ENCODE data around the gene SUN5. TPM values are rescaled to one million over a fixed set of nuclear protein-coding genes. Genes with fewer than 3 reads are reported as not detected.

SUN5 gene
- total and polyA plus RNA-seq, 2 donors (not counting 1 experiment from before 2014, with no cell fraction given) = not detected

- no peak for TF ChIP-seq EZH2 (IDR thresholded peaks at IDR 0.05; ENCODE audit: borderline replicate concordance, insufficient read depth, low read depth, low read length, poor library complexity, severe bottlenecking)
- TF ChIP-seq CTCF (IDR thresholded peaks at IDR 0.05) = no peak
- ATAC-seq (ENCODE audit: low read depth) = no peak
- intact Hi-C loops (cut with micrococcal nuclease) = no loop called here
- Histone ChIP-seq H4K20me1 (ENCODE audit: control insufficient read depth, insufficient read depth, low read length, poor library complexity, severe bottlenecking) (no peaks in the 10 kb centered on the region), H3K79me2 (ENCODE audit: control insufficient read depth, insufficient read depth, low read length) (no peaks in the 10 kb centered on the region), H3K27ac (ENCODE audit: low read length in 2 of 2) (no peak overlapping the region), H3K9ac (ENCODE audit: low read length) (no peak overlapping the region), H3K4me2 (replicated peaks; ENCODE audit: low read depth, low read length, poor library complexity, severe bottlenecking) (no peak overlapping the region), H3K27me3 (replicated peaks in 1 of 4; ENCODE audit: control extremely low read depth in 1 of 4, control insufficient read depth in 3 of 4, insufficient read depth in 4 of 4, low read length in 3 of 4) (no peaks in the 10 kb centered on the region), H3K36me3 (replicated peaks in 1 of 2; ENCODE audit: control extremely low read depth in 1 of 2, control insufficient read depth in 1 of 2, extremely low read depth in 1 of 2, insufficient read depth in 2 of 2, low read length in 1 of 2) (no peaks in the 10 kb centered on the region), H3K9me3 (ENCODE audit: control extremely low read depth in 1 of 3, control insufficient read depth in 2 of 3, insufficient read depth in 1 of 3, low read length in 2 of 3) (peaks cover 0 to 22% (median 0%) of the 10 kb centered on the region in 3 donors), H2AFZ (ENCODE audit: insufficient read depth, low read depth, low read length, poor library complexity, severe bottlenecking) (no peak overlapping the region), H3K4me1 (ENCODE audit: control insufficient read depth in 2 of 2, insufficient read depth in 2 of 2, low read length in 2 of 2) (peaks cover 53 to 76% of the 10 kb centered on the region in 2 donors), H3K4me3 (ENCODE audit: control extremely low read depth in 1 of 5, extremely low read depth in 1 of 5, insufficient read depth in 1 of 5, low read depth in 2 of 5, low read length in 4 of 5) (no peak overlapping the region)
- WGBS (ENCODE audit: insufficient coverage) = 81% methylated on average over 13 of the region's 19 CpGs
- H3K27me3 Mint-ChIP-seq = no peaks in the 10 kb centered on the region
- CTCF ChIA-PET = no interaction called here
- H3K9me3 Mint-ChIP-seq (ENCODE audit: insufficient read depth) = no peaks in the 10 kb centered on the region
- H3K27ac Mint-ChIP-seq = peak overlapping the region; percentile 80
- no peak overlapping the region for H3K4me3 Mint-ChIP-seq
- DNase-seq = no peak
- POLR2A ChIA-PET = no interaction called here
- peaks cover 26% of the 10 kb centered on the region for H3K4me1 Mint-ChIP-seq
These were observed 35.6 kb downstream of the SUN5 start for GRCh38 chr20:32968478-32969241.

- H3K27ac ChIP-seq (ENCODE audit: low read length in 2 of 2) = no peak overlapping the region
- 92% methylated on average over 15 of the region's 16 CpGs for WGBS (ENCODE audit: insufficient coverage)
- peaks cover 0 to 20% (median 0%) of the 10 kb centered on the region in 3 donors for H3K9me3 ChIP-seq (ENCODE audit: control extremely low read depth in 1 of 3, control insufficient read depth in 2 of 3, insufficient read depth in 1 of 3, low read length in 2 of 3)
- no peaks in the 10 kb centered on the region for H4K20me1 ChIP-seq (ENCODE audit: control insufficient read depth, insufficient read depth, low read length, poor library complexity, severe bottlenecking)
- no peak overlapping the region for H3K9ac ChIP-seq (ENCODE audit: low read length)
- intact Hi-C loops (cut with micrococcal nuclease) = no loop called here
- Mint-ChIP-seq H3K4me3 (no peak overlapping the region), H3K27me3 (no peaks in the 10 kb centered on the region), H3K4me1 (peaks cover 26% of the 10 kb centered on the region), H3K27ac (no peak overlapping the region), H3K9me3 (ENCODE audit: insufficient read depth) (no peaks in the 10 kb centered on the region)
- no peaks in the 10 kb centered on the region for H3K79me2 ChIP-seq (ENCODE audit: control insufficient read depth, insufficient read depth, low read length)
- H2AFZ ChIP-seq (ENCODE audit: insufficient read depth, low read depth, low read length, poor library complexity, severe bottlenecking) = no peak overlapping the region
- H3K4me2 ChIP-seq (replicated peaks; ENCODE audit: low read depth, low read length, poor library complexity, severe bottlenecking) = peak overlapping the region; percentile 20
- no peaks in the 10 kb centered on the region for H3K27me3 ChIP-seq (replicated peaks in 1 of 4; ENCODE audit: control extremely low read depth in 1 of 4, control insufficient read depth in 3 of 4, insufficient read depth in 4 of 4, low read length in 3 of 4)
- DNase-seq = no peak
- ATAC-seq (ENCODE audit: low read depth) = no peak
- no peak overlapping the region for H3K4me3 ChIP-seq (ENCODE audit: control extremely low read depth in 1 of 5, extremely low read depth in 1 of 5, insufficient read depth in 1 of 5, low read depth in 2 of 5, low read length in 4 of 5)
- peaks cover 47 to 69% of the 10 kb centered on the region in 2 donors for H3K4me1 ChIP-seq (ENCODE audit: control insufficient read depth in 2 of 2, insufficient read depth in 2 of 2, low read length in 2 of 2)
- POLR2A ChIA-PET = interaction anchor here (0.7 kb wide), 1 partner anchor 1234 kb away, joined by 3 read pairs; no protein-coding TSS in a partner anchor
- no peaks in the 10 kb centered on the region for H3K36me3 ChIP-seq (replicated peaks in 1 of 2; ENCODE audit: control extremely low read depth in 1 of 2, control insufficient read depth in 1 of 2, extremely low read depth in 1 of 2, insufficient read depth in 2 of 2, low read length in 1 of 2)
- CTCF ChIA-PET = no interaction called here
- TF ChIP-seq EZH2 (IDR thresholded peaks at IDR 0.05; ENCODE audit: borderline replicate concordance, insufficient read depth, low read depth, low read length, poor library complexity, severe bottlenecking) = no peak
These were observed 36.2 kb downstream of the SUN5 start for GRCh38 chr20:32967961-32968457.

All from B cell (primary cell).